ENCODE measurements around the gene FRMD4A.
A peak's percentile ranks its signal among the peaks of the same experiment; 100 is the strongest.

Gene FRMD4A

DNA sequence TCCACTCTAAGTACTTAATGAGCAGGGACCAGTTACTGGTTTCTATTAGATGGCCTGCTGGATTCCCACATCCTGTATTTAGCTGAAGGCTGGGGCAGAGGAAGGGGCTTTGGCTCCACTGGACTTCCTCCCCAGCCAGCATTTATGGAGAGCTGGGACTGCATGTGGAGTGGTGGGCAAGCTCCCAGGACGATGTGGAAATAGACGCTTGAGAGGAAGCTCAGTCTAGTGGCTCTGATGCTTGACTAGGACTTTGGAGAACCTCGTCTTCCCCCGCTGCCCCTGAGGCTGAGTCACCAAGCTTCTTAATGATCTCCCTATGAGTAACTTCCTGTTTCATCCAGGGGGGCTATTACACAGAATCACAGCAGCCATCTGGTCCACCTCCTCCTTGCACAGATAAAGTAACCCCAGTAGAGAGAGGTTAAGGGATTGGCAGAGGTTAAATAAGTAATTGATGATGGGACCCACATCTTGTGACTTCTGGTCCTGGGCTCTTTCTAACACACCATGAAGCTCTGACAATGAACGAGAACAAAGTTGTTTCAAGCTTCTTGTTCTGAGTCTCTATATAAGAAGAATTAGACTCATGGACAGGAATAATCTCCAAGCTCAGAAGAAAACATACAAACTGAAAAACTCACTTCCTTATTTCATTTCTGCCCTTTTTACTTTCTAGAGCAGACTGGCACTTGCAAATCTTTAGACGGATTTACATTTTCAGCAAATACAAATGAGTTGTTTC lies 617.7 kb downstream of the FRMD4A start:
- H3K27ac ChIP-seq (ENCODE audit: insufficient read depth, low read length, poor library complexity, severe bottlenecking): no peak overlapping the region
- no peak for DNase-seq

DNA sequence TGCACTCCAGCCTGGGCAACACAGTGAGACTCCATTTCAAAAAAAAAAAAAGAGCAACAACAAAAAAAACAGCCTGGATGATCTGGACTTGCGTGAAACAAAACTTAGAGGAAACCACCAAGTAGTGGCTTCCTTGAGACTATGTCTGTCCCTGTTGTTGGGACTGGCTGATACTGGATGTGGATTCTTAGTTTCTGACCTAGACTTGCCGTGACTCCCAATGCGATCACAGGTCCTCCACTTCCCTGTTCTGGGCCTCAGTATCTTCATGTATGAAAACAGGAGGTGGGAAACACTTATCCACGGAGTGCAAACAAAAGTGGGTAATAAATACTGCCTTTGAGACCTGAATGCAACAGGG lies 618.3 kb downstream of the FRMD4A start:
- Histone ChIP-seq H3K4me1 (ENCODE audit: control insufficient read depth, insufficient read depth, low read length, poor library complexity, severe bottlenecking) (peaks cover 2% of the 10 kb centered on the region), H3K27ac (ENCODE audit: insufficient read depth, low read length, poor library complexity, severe bottlenecking) (no peak overlapping the region), H3K27me3 (replicated peaks; ENCODE audit: control insufficient read depth, insufficient read depth, low read length, poor library complexity, severe bottlenecking) (no peaks in the 10 kb centered on the region), H3K9me3 (ENCODE audit: control insufficient read depth, low read length) (no peaks in the 10 kb centered on the region), H3K36me3 (ENCODE audit: control insufficient read depth, insufficient read depth, low read length) (no peaks in the 10 kb centered on the region), H3K4me3 (ENCODE audit: insufficient read depth, low read depth, low read length, poor library complexity, severe bottlenecking) (no peak overlapping the region)
- no peak for DNase-seq

More for the DNA sequence above, 617.7 kb downstream of the FRMD4A start:
- Histone ChIP-seq H3K9me3 (ENCODE audit: control insufficient read depth, low read length) (no peaks in the 10 kb centered on the region), H3K4me1 (ENCODE audit: control insufficient read depth, insufficient read depth, low read length, poor library complexity, severe bottlenecking) (peaks cover 3% of the 10 kb centered on the region), H3K4me3 (ENCODE audit: insufficient read depth, low read depth, low read length, poor library complexity, severe bottlenecking) (no peak overlapping the region), H3K27me3 (replicated peaks; ENCODE audit: control insufficient read depth, insufficient read depth, low read length, poor library complexity, severe bottlenecking) (no peaks in the 10 kb centered on the region), H3K36me3 (ENCODE audit: control insufficient read depth, insufficient read depth, low read length) (no peaks in the 10 kb centered on the region)

DNA sequence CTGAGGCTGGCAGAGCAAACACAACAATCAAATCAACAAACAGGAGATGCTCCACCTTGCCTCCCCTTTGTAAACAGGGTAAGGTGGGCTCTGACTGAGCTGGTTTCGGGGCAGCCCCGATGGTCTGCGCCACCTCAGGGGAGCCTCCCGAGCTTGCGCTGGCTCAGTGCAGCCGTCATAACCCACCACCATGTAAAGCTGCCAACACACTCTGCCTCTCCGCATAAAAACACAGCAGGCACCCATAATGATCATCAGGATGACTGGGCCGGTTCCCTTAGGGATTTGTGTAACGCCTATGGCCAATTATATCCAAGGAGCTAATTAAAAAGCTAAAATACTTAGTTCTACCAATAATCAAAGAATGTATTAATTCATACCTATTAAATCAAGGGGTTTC lies 619.4 kb downstream of the FRMD4A start:
- Histone ChIP-seq H3K4me1 (ENCODE audit: control insufficient read depth, insufficient read depth, low read length, poor library complexity, severe bottlenecking) (peaks cover 5% of the 10 kb centered on the region), H3K9me3 (ENCODE audit: control insufficient read depth, low read length) (no peaks in the 10 kb centered on the region), H3K27ac (ENCODE audit: insufficient read depth, low read length, poor library complexity, severe bottlenecking) (no peak overlapping the region), H3K27me3 (replicated peaks; ENCODE audit: control insufficient read depth, insufficient read depth, low read length, poor library complexity, severe bottlenecking) (no peaks in the 10 kb centered on the region), H3K36me3 (ENCODE audit: control insufficient read depth, insufficient read depth, low read length) (no peaks in the 10 kb centered on the region), H3K4me3 (ENCODE audit: insufficient read depth, low read depth, low read length, poor library complexity, severe bottlenecking) (no peak overlapping the region)
- no peak for DNase-seq

DNA sequence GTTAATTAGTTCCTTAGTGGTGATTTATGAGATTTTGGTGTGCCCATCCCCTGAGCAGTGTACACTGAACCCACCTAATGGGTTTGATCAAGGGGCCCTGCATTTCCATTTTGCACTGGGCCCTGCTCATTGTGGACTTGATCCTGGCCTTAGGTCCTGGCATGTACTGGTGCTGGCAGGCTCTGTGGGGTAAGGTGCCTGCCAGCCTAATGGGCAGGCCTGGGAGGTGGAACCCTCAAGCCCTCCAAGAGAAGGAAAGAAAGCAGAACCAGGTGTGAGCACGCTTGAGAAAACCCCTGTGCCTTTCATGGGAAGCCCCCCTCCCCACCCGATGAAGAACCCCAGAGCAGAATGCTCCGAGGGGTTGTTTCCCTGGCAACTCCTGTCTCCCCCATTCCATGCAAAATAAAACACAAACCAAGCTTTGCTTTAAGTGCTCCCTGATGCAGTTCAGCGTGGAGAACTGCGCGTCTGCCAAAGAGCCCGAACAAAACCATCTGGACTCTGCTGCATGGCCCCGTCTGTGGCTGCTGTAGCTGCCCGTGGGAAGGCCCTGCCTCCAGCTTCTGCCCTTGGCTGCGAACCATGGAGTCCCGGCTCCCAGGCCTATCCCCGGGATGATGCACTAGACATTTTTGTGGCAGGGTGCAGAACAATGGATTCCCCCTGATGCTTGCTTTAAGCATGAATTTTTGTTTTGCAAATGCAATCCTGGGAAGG lies 620.6 kb downstream of the FRMD4A start:
- no peak overlapping the region for H3K4me3 ChIP-seq (ENCODE audit: insufficient read depth, low read depth, low read length, poor library complexity, severe bottlenecking)
- peaks cover 5% of the 10 kb centered on the region for H3K4me1 ChIP-seq (ENCODE audit: control insufficient read depth, insufficient read depth, low read length, poor library complexity, severe bottlenecking)
- H3K36me3 ChIP-seq (ENCODE audit: control insufficient read depth, insufficient read depth, low read length): no peaks in the 10 kb centered on the region
- DNase-seq: no peak
- H3K27me3 ChIP-seq (replicated peaks; ENCODE audit: control insufficient read depth, insufficient read depth, low read length, poor library complexity, severe bottlenecking): no peaks in the 10 kb centered on the region
- no peak overlapping the region for H3K27ac ChIP-seq (ENCODE audit: insufficient read depth, low read length, poor library complexity, severe bottlenecking)
- no peaks in the 10 kb centered on the region for H3K9me3 ChIP-seq (ENCODE audit: control insufficient read depth, low read length)

DNA sequence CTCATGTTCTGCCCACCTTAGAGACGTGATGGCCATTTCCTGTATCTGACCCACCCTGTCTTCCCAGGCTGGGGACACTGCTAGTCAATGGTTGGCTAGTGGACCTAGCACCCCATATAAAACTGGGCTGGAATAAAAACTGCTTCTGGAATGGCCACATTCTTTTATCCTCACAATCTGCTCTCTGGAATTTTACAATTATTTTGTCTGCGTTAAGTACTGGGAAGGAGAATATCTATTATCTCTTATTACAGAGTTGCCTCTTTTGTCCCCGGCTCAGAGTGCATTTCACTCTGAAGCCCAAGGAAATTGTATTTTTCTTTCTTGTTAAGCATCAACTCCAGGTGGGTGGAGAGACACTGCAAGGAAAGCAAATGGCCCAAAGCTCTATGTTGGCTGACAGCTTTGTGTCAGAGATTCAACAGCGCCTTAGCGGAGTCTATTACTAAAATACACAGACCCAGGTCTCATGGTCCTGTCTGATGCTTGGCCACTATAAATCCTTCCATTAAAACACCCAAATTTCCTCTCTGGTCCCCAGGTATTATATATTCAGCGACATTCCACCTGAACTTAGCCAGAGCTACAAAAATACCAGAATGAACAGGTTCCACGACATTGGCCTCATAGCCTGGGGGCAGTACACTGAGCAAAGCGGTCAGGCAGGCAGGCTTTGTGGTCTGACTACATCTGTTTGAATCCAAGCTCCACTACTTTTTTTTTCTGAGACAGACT lies 622.3 kb downstream of the FRMD4A start:
- peaks cover 5% of the 10 kb centered on the region for H3K4me1 ChIP-seq (ENCODE audit: control insufficient read depth, insufficient read depth, low read length, poor library complexity, severe bottlenecking)
- H3K4me3 ChIP-seq (ENCODE audit: insufficient read depth, low read depth, low read length, poor library complexity, severe bottlenecking): no peak overlapping the region
- DNase-seq: no peak

DNA sequence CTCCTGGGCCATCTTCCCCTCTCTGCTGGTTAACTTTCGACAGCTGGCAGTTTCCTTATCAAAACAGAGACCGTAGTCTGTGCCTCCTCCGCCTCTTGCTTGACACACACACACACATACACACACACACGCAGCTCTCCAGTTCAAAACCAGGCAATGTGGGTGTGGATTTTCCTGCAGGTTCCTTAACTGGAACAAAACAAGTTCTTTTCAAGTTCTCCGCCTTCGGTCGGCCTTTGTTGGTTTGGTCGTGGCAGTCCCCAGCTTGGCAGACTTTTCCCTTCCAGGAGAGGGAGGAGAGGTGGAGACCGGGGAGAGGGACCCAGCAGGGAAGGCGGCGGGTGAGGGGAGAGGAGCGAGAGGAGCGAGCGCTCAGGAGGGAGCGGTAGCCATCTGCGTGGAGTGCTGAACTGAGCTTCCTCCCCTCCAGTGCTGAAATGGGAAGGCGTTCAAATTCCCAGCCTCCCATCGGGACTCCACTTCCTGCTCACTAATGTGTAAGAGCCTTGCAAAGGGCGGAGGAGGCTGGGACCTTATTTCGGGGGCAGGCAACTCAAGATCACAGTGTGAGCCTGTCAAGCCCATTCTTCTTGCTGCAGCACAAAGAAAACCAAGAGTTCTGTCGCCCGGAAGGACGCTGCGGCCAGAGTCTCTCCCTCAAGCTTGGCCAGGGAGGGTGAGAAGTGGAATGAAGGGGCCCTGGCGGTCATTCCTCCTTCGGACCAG lies 623.4 kb downstream of the FRMD4A start:
- H3K27me3 ChIP-seq (replicated peaks; ENCODE audit: control insufficient read depth, insufficient read depth, low read length, poor library complexity, severe bottlenecking): no peaks in the 10 kb centered on the region
- no peak for DNase-seq
- H3K9me3 ChIP-seq (ENCODE audit: control insufficient read depth, low read length): no peaks in the 10 kb centered on the region
- peak overlapping the region; percentile 22 for H3K4me3 ChIP-seq (ENCODE audit: insufficient read depth, low read depth, low read length, poor library complexity, severe bottlenecking)
- H3K4me1 ChIP-seq (ENCODE audit: control insufficient read depth, insufficient read depth, low read length, poor library complexity, severe bottlenecking): peaks cover 5% of the 10 kb centered on the region
- no peak overlapping the region for H3K27ac ChIP-seq (ENCODE audit: insufficient read depth, low read length, poor library complexity, severe bottlenecking)
- no peaks in the 10 kb centered on the region for H3K36me3 ChIP-seq (ENCODE audit: control insufficient read depth, insufficient read depth, low read length)

More for the DNA sequence above, 622.3 kb downstream of the FRMD4A start:
- Histone ChIP-seq H3K27me3 (replicated peaks; ENCODE audit: control insufficient read depth, insufficient read depth, low read length, poor library complexity, severe bottlenecking) (no peaks in the 10 kb centered on the region), H3K9me3 (ENCODE audit: control insufficient read depth, low read length) (no peaks in the 10 kb centered on the region), H3K27ac (ENCODE audit: insufficient read depth, low read length, poor library complexity, severe bottlenecking) (no peak overlapping the region), H3K36me3 (ENCODE audit: control insufficient read depth, insufficient read depth, low read length) (no peaks in the 10 kb centered on the region)

DNA sequence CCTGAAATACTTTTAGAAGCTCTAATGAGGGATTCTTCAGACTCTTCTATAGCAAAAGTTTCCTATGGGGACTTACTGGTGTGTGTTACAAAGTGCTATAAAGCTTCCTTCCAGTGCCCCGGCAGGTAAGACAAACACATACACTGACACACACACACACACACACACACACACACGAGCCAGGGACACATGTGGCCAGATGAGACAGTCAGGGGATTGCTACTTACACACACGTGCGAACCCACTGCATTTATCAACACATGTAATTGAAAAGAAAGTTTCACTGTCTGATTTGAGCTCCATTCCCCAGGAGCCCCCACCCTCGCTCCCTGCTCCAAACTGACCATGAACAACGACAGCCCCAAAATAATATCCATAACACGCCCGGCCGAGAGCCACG lies 624.1 kb downstream of the FRMD4A start:
- H3K9me3 ChIP-seq (ENCODE audit: control insufficient read depth, low read length): no peaks in the 10 kb centered on the region
- H3K36me3 ChIP-seq (ENCODE audit: control insufficient read depth, insufficient read depth, low read length): no peaks in the 10 kb centered on the region
- no peak overlapping the region for H3K27ac ChIP-seq (ENCODE audit: insufficient read depth, low read length, poor library complexity, severe bottlenecking)
- H3K27me3 ChIP-seq (replicated peaks; ENCODE audit: control insufficient read depth, insufficient read depth, low read length, poor library complexity, severe bottlenecking): no peaks in the 10 kb centered on the region
- no peak overlapping the region for H3K4me3 ChIP-seq (ENCODE audit: insufficient read depth, low read depth, low read length, poor library complexity, severe bottlenecking)
- H3K4me1 ChIP-seq (ENCODE audit: control insufficient read depth, insufficient read depth, low read length, poor library complexity, severe bottlenecking): peaks cover 5% of the 10 kb centered on the region
- DNase-seq: no peak

DNA sequence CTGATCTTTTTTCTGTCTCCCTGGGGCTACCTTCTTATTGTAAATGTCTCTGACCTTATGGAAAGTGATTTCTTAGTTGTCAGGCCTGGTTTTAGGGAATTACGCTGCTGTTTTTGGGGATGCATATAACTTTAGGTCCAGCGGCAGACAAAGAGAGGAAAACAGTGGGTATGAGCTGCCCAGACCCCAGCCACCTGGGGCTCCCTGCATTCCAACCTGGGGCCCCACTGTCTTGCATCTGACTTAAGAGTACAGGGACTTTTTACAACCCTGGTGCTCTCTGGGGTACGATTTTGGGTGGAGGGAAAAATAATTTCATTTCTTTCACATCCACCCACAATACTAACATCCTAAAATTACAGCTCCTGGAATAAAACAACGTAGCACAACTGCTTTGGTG lies 624.5 kb downstream of the FRMD4A start:
- no peak for DNase-seq
- H3K27me3 ChIP-seq (replicated peaks; ENCODE audit: control insufficient read depth, insufficient read depth, low read length, poor library complexity, severe bottlenecking): no peaks in the 10 kb centered on the region
- H3K9me3 ChIP-seq (ENCODE audit: control insufficient read depth, low read length): no peaks in the 10 kb centered on the region
- H3K4me3 ChIP-seq (ENCODE audit: insufficient read depth, low read depth, low read length, poor library complexity, severe bottlenecking): no peak overlapping the region
- H3K27ac ChIP-seq (ENCODE audit: insufficient read depth, low read length, poor library complexity, severe bottlenecking): no peak overlapping the region
- peaks cover 5% of the 10 kb centered on the region for H3K4me1 ChIP-seq (ENCODE audit: control insufficient read depth, insufficient read depth, low read length, poor library complexity, severe bottlenecking)
- H3K36me3 ChIP-seq (ENCODE audit: control insufficient read depth, insufficient read depth, low read length): no peaks in the 10 kb centered on the region

DNA sequence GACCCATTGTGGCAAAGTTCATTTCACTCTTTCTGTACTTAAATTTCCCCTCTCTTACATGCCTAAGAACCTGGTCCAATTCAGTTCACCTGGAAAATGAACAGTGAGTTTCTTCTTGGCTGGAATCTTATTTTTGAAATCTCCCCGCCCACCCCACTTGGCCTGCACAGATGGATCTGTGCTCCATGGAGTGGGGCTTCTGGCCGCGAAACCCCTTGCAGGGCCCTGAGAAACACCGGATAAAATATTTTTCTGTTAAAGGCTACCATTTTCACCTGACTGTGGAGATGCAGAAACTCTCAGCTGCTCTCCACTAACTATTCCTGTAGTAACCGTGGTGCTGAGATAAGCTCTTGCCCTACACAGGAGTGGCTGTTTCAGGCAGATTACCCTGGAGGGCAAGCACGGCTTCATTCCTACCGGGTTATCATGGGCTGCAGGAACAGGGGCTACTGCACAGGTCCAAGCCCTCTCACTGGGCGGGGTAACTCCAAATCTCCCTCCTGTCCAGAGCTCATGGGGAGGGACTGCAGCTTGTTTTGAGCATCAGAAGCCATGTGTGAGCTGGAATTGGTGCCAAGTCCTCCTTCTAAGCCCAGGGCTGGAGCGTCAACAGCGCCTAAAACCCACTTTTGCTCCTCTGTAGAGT lies 625.1 kb downstream of the FRMD4A start:
- no peaks in the 10 kb centered on the region for H3K36me3 ChIP-seq (ENCODE audit: control insufficient read depth, insufficient read depth, low read length)
- no peaks in the 10 kb centered on the region for H3K9me3 ChIP-seq (ENCODE audit: control insufficient read depth, low read length)
- H3K27ac ChIP-seq (ENCODE audit: insufficient read depth, low read length, poor library complexity, severe bottlenecking): no peak overlapping the region
- DNase-seq: no peak
- peaks cover 5% of the 10 kb centered on the region for H3K4me1 ChIP-seq (ENCODE audit: control insufficient read depth, insufficient read depth, low read length, poor library complexity, severe bottlenecking)
- no peak overlapping the region for H3K4me3 ChIP-seq (ENCODE audit: insufficient read depth, low read depth, low read length, poor library complexity, severe bottlenecking)
- no peaks in the 10 kb centered on the region for H3K27me3 ChIP-seq (replicated peaks; ENCODE audit: control insufficient read depth, insufficient read depth, low read length, poor library complexity, severe bottlenecking)

Data from effector memory CD4-positive, alpha-beta T cell (primary cell).